Measurements from ENCODE around the gene NDUFB11.
A peak's percentile ranks its signal among the peaks of the same experiment; 100 is the strongest.

The NDUFB11 gene

DNA sequence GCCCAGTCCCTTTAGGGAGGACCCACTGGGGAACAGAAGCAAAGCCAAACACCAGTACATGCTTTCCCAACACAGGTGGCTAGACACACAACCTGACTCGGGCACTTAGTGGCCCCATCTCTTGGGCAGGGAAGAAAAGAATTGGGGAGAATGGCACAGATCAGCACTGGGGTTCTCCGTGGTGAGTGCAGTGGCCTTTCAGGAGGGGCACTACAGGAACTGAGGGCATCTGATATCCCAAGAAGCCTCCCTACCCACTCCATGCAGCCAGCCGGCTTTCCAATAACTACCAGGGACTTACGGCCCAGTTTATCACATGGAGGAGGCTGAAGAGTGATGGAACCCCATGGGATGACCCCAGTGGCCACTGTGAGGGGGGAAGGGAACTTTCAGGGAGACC lies 43.3 kb downstream of the NDUFB11 start:
- peaks cover 8% of the 10 kb centered on the region for H3K36me3 Mint-ChIP-seq (ENCODE audit: low read depth)
- H3K27me3 Mint-ChIP-seq (ENCODE audit: low read depth): no peaks in the 10 kb centered on the region
- H3K4me1 Mint-ChIP-seq: no peaks in the 10 kb centered on the region
- TF ChIP-seq, protein P1, sequence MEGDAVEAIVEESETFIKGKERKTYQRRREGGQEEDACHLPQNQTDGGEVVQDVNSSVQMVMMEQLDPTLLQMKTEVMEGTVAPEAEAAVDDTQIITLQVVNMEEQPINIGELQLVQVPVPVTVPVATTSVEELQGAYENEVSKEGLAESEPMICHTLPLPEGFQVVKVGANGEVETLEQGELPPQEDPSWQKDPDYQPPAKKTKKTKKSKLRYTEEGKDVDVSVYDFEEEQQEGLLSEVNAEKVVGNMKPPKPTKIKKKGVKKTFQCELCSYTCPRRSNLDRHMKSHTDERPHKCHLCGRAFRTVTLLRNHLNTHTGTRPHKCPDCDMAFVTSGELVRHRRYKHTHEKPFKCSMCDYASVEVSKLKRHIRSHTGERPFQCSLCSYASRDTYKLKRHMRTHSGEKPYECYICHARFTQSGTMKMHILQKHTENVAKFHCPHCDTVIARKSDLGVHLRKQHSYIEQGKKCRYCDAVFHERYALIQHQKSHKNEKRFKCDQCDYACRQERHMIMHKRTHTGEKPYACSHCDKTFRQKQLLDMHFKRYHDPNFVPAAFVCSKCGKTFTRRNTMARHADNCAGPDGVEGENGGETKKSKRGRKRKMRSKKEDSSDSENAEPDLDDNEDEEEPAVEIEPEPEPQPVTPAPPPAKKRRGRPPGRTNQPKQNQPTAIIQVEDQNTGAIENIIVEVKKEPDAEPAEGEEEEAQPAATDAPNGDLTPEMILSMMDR (IDR thresholded peaks at IDR 0.05; ENCODE audit: unreplicated experiment in 3 of 3): no peak
- no peak overlapping the region for H3K4me3 Mint-ChIP-seq
- no peak overlapping the region for H3K27ac Mint-ChIP-seq
- H3K9me3 Mint-ChIP-seq: peaks cover 18% of the 10 kb centered on the region

- Mint-ChIP-seq H3K27me3 (ENCODE audit: low read depth) (no peaks in the 10 kb centered on the region), H3K4me1 (no peaks in the 10 kb centered on the region)
- TF ChIP-seq, protein P1 (IDR thresholded peaks at IDR 0.05; ENCODE audit: unreplicated experiment in 3 of 3): no peak
Observed at GRCh38 chrX:47098338-47099094, 46.0 kb downstream of the NDUFB11 start.

DNA sequence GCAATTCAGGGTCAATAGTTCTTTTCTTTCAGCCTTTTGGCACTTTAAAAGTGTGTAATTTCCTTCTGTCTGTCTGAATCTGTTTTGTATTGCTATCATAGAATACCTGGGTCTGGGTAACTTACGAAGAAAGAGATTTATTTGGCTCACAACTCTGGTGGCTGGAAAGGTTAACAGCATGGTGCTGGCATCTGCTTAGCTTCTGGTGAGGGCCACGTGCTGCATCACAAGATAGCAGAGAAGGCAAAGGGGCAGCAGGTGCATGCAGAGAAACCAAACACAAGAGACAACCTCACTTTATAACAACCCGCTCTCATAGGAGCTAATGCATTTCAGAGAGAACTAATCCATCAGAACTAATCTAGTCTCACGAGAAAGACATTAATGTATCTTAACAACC lies 47.5 kb downstream of the NDUFB11 start:
- no peaks in the 10 kb centered on the region for H3K27me3 Mint-ChIP-seq (ENCODE audit: low read depth)
- H3K4me1 Mint-ChIP-seq: no peaks in the 10 kb centered on the region
- H3K9me3 Mint-ChIP-seq: peaks cover 13% of the 10 kb centered on the region
- peaks cover 8% of the 10 kb centered on the region for H3K36me3 Mint-ChIP-seq (ENCODE audit: low read depth)
- TF ChIP-seq, protein P1 (IDR thresholded peaks at IDR 0.05; ENCODE audit: unreplicated experiment in 3 of 3): no peak
- H3K4me3 Mint-ChIP-seq: no peak overlapping the region
- H3K27ac Mint-ChIP-seq: no peak overlapping the region

More at GRCh38 chrX:47098338-47099094, 46.0 kb downstream of the NDUFB11 start:
- H3K36me3 Mint-ChIP-seq (ENCODE audit: low read depth): peaks cover 8% of the 10 kb centered on the region
- H3K4me3 Mint-ChIP-seq: no peak overlapping the region
- H3K9me3 Mint-ChIP-seq: peaks cover 16% of the 10 kb centered on the region
- no peak overlapping the region for H3K27ac Mint-ChIP-seq

- Mint-ChIP-seq H3K9me3 (peaks cover 4% of the 10 kb centered on the region), H3K4me1 (no peaks in the 10 kb centered on the region), H3K27ac (no peak overlapping the region), H3K27me3 (ENCODE audit: low read depth) (no peaks in the 10 kb centered on the region), H3K36me3 (ENCODE audit: low read depth) (no peaks in the 10 kb centered on the region), H3K4me3 (no peak overlapping the region)
- TF ChIP-seq, protein P1 (IDR thresholded peaks at IDR 0.05; ENCODE audit: unreplicated experiment in 3 of 3): no peak
Observed at GRCh38 chrX:47093860-47094259, 50.6 kb downstream of the NDUFB11 start.

DNA sequence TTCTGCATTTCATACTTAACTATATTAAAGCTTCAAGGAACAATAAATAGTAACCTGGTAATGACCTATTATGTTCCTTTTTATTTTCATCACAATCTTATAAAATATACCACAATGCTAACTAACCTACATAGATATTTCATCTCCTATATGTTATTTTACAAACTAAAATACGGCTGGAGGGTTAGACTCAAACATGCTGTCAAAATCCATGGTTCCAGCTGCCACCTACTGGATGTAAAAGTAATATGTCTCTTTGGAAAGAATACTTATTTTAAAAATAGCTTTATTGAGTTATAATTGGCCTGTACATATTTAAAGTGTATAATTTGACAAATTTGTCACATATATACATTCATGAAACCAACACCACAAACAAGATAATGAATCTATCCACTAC lies 51.3 kb downstream of the NDUFB11 start:
- TF ChIP-seq, protein P1 (IDR thresholded peaks at IDR 0.05; ENCODE audit: unreplicated experiment in 3 of 3): peak; percentile 33 to 66 (median 48)
- Mint-ChIP-seq H3K27ac (no peak overlapping the region), H3K4me3 (no peak overlapping the region), H3K4me1 (no peaks in the 10 kb centered on the region), H3K9me3 (peaks cover 4% of the 10 kb centered on the region), H3K36me3 (ENCODE audit: low read depth) (no peaks in the 10 kb centered on the region), H3K27me3 (ENCODE audit: low read depth) (no peaks in the 10 kb centered on the region)
